ENCODE measurements around the gene BBS5.
"Not testable (repeated sequence)": the region's sequence is repeated elsewhere in the genome, so short reads cannot be mapped to it uniquely, and the experiment has no call there.

Gene BBS5

DNA sequence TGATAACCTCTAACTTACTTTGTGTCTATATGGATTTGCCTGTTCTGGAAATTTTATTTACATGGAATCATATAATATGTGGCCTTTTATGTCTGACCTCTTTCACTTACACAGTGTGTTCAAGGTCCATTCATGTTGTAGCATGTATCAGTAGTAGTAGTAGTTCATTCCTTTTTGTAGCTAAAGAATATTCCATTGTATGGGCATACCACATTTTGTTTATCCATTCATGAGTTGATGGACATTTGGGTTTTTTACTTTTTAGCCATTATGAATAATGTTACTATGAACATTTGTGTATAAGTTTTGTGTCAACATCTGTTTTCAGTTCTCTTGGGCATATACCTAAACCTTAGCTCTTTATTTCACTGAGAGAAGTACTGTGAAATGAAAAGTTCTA lies 11.5 kb downstream of the BBS5 start:
- no peak for DNase-seq

GRCh38 chr2:169491378-169491777 lies 12.1 kb downstream of the BBS5 start:
- no peak for DNase-seq

GRCh38 chr2:169493360-169493759 lies 14.1 kb downstream of the BBS5 start:
- no peak for DNase-seq

- no peak for DNase-seq
These were observed 16.1 kb downstream of the BBS5 start for GRCh38 chr2:169495310-169495928.

DNA sequence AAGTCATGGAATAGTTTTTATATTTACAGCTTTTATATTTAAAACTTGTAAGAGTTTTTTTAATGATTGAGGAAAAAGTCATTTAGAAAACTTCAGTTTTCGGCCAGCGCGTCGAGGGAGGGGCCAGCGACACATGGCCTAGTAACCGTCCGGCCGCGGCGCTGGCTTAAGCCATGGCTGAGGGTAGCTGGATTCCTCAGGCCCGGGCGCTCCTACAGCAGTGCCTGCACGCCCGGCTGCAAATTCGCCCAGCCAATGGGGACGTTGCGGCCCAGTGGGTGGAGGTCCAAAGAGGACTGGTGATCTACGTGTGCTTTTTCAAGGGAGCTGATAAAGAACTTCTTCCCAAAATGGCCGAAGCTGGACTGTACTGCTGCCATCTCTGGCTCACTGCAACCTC lies 25.4 kb downstream of the BBS5 start:
- no peak for DNase-seq

DNA sequence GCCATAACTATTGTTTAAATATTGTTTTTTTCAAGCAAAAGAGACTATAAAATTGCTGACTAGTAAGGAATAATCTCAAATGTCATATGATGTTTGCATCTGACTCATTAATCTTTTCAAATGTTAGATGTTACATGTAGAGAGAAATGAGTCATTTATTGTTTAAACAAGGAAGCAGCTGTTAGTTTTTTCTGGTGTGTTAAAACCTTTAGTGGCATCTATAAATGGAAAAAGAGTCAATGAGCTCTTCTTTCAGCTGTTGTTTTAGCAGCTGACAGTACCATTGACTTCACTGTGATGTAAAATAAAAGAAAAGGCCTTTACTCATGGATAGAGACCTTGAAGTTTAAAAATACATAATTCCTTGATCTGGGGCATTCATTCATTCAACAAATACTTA lies 28.4 kb downstream of the BBS5 start:
- no peak for DNase-seq

DNA sequence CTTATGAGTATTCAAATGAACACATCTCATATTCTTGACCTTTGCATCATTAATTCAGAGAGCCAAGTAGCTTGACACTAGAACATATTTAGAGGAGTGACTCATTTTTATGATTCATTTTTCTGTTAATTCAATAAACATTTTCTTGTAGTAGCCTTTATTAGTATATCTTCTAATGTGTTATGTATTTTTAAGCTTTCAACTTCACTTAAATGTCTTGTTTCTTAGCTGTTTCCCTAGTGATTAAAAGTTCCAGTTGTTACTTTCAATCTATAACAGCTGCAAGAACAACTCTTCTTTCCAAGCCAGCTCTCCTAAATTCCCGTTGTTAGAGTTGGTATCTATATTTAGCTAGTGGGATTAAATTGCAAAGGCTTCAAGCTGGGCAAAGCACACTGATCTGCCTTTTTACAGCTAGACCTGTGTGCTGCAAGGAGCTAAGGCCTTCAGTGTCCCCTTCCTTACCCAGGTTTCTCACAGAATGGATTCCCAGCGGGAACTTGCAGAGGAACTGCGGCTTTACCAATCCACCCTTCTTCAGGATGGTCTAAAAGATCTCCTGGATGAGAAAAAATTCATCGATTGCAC lies 30.1 kb downstream of the BBS5 start, which contains the start of gene KLHL41:
Gene KLHL41, plus strand, starts transcription at position 405 of the 588 bp plus-strand sequence. Its CDS starts 77 bp downstream, at position 482.
- no peak for DNase-seq

GRCh38 chr2:169509955-169510354 lies 30.7 kb downstream of the BBS5 start:
- no peak for DNase-seq

GRCh38 chr2:169510496-169510895 lies 31.2 kb downstream of the BBS5 start:
- no peak for DNase-seq

DNA sequence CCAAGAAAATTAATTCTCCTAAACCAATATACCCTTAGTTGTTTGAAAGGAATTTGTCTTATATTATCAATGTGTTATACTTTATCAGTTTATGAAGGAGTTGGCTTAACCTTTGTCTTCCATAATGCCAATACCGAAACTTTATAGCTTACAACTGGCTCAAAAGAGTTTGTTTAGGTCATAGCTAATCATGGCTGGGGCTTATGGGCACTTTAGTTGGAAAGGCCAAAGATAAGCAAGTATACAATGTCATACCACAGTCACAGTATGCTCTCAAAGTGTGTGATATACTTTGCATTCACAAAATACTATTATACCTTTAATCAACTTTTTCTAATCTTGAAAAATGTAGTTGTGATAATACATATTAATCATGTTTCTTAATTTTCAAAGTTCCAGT lies 32.5 kb downstream of the BBS5 start:
- DNase-seq, result no peak

DNA sequence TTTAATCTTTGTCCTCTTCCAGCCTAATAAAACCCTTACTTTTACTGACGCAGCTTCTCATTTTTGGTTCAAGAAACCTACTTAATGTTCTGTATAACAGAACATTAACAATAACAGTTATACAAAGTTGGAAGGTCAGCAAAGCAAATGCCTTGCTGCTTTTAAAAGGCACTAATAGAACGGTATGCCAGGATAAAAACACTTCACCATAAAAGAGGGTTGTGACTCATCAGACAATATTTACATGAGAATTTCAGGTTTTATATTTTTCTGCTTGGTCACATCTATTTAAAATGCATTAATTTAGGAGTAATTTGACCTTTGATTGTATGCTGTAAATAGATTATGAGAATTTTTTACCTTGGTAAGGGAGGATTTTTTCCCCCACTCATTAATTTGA lies 33.2 kb downstream of the BBS5 start:
- DNase-seq, result no peak

DNA sequence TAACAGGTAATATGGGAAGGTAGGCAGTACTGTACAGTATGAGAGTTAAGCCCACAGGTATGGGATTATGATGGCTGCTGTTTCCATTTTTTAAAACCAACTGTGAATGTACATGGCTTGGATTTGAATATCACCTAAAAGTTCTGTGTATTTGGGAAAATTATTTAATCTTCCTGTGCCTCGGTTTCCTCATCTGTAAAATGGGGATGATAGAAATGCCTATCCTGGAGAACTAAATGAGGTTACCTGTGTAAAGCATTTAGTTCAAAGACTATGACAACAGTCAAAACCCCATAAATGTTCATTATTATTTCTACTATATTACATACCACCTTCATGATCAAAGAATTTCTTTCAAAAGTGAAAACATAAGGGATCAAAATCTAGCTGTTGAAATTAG lies 33.8 kb downstream of the BBS5 start:
- no peak for DNase-seq

DNA sequence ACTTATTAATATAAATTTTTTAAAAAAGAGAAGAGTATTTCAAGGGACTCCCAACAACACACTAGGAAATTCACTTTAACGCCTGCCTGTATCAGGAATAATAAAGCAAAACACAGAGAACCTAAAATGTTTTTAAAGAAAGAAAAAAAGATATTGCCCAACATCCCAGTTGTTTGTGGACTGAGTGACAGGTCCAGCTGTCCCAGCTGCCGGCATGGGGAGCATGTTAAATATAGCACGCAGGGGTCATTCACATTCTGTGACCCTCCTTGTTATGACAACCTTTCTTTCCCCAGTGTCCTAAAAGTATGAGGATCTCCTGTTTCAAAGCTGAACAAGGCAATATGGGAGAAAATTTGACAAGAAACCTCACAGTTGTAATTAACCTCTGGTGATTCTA lies 34.6 kb downstream of the BBS5 start:
- no peak for DNase-seq

GRCh38 chr2:169514758-169515157 lies 35.5 kb downstream of the BBS5 start:
- DNase-seq, result not testable (repeated sequence)

DNA sequence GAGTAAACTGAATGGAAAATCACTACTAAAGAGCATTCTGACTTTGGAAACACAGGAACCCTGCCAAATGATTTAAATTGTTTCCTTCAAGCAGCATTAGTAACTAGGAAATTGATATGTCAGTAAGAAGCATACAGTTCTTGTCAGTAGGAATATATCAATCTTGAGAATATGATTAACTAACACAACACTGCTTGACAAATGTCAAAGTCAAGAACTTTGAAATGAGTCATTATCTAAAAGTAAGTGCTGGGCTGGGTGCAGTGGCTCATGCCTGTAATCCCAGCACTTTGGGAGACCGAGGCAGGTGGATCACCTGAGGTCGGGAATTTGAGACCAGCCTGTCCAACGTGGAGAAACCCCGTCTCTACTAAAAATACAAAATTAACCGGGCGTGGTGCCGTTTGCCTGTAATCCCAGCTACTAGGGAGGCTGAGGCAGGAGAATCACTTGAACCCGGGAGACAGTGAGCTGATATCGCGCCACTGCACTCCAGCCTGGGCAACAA lies 37.2 kb downstream of the BBS5 start:
- not testable (repeated sequence) for DNase-seq

- DNase-seq, result no peak
These were observed 41.6 kb downstream of the BBS5 start for GRCh38 chr2:169520896-169521295.

DNA sequence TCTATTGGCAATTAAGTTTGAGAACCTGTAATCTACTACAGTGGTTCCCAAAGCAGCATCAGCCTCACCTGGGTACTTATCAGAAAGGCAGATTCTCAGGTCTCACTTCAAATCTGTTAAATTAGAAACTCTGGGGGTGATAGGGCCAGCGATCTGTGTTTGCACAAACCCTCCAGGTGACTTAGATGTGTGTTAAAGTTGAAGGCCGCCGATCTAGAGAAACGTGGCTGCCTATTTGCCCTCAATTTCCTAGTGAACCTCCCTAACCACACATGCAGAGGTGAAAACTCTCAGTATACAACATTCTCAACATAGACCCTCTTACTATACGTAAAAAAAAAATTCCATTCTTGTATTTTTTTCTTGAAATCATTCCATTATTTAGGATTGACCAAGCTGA lies 44.4 kb downstream of the BBS5 start:
- no peak for DNase-seq

GRCh38 chr2:169525434-169525833 lies 46.1 kb downstream of the BBS5 start:
- DNase-seq, result no peak

GRCh38 chr2:169526451-169526850 lies 47.2 kb downstream of the BBS5 start:
- DNase-seq, result no peak

GRCh38 chr2:169528271-169528701 lies 49.0 kb downstream of the BBS5 start:
- DNase-seq, result peak; percentile 81

DNA sequence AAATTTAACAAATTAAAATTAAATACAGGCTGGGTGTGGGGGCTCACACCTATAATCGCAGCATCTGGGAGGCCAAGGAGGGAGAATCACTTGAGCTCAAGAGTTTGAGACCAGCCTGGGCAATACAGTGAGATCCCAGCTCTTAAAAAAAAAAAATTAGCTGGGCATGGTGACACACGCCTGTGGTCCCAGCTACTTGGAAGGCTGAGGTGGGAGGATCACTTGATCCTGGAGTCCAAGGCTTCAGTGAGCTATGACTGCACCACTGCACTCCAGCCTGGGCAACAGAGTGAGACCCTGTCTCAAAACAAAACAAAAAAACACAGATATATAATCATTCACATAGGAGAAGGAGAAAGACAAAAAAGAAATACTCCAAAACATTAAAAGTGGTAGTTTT lies 60.2 kb downstream of the BBS5 start:
- not testable (repeated sequence) for DNase-seq

- DNase-seq, result no peak
These were observed 60.9 kb downstream of the BBS5 start for GRCh38 chr2:169540146-169540545.

DNA sequence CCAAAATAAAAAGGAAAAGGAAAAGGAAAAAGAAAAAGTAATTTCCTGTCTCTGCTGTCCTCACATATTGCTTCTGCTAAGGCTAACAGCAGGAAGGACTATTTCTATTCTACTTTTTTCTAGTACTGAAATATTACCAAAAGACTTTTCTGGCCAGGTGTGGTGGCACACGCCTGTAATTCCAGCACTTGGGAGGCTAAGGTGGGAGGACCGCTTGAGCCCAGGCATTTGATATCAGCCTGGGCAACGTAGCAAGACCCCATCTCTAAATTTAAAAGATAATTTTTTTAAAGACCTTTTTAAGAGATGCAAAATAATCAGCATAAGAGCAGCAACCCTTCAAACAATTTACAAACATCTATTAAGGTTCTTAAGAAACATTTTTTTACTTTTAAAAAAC lies 63.1 kb downstream of the BBS5 start:
- DNase-seq, result no peak

DNA sequence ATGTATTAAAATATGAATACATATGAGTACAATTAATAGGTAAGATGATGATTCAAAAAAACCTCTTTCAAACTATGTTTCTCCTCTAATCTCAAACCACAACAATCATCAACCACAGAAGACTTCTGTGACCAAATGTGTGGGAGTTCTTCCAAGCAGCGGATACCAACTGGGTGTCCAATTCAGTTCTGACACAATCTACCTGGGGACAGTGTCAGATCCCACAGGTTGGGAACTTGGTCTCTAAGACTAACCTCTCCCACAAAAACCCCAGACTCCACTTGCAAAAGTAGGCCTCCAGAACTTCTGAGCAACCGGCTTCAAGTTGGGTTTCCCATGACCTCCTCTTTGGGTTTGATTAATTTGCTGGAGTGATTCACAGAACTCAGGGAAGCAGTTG lies 67.5 kb downstream of the BBS5 start:
- DNase-seq, result no peak

All from stimulated activated CD4-positive, alpha-beta T cell treated with anti-CD3 and anti-CD28 coated beads, Interleukin-4, amount 100 ng/mL, for 24 hours (primary cell).